SU-DHL-6 (cell line): ENCODE measurements around the gene TOM1.

ENCODE experiments used
- CTCF ChIP-seq: fragments of 200-600 bp; sonication (generic); IDR thresholded peaks from one replicate; pipeline ENCODE4 v1.5.1; 2017; ENCODE audit warnings: antibody characterized with exemption, mild to moderate bottlenecking, low read length, moderate library complexity; ENCODE audit not compliant: insufficient read depth, poor library complexity, severe bottlenecking
- EZH2phosphoT487 ChIP-seq: fragments of 200-600 bp; sonication (generic), shearing (Covaris generic); conservative IDR thresholded peaks from 2 replicates; pipeline ENCODE4 v1.6.1; 2018; ENCODE audit warnings: mild to moderate bottlenecking, antibody characterized with exemption, low read length, moderate library complexity, mixed read lengths

GRCh38 chr22:35341090-35341874 lies 41.6 kb downstream of the TOM1 start:
- no peak for TF ChIP-seq CTCF
- TF ChIP-seq EZH2phosphoT487, result no peak
